Activated naive CD8-positive, alpha-beta T cell treated with anti-CD3 and anti-CD28 coated beads, Interleukin-2, amount 50 U/mL, for 16 hours (primary cell): ENCODE results near the gene ZNF862.
"Not testable (repeated sequence)": the region's sequence is repeated elsewhere in the genome, so short reads cannot be mapped to it uniquely, and the experiment has no call there.

Source experiments
- DNase-seq: peaks from one replicate; pipeline ENCODE4 v3.0.0-alpha.2; 2020; ENCODE audit warnings: low read depth, low spot score

Gene ZNF862

GRCh38 chr7:149879766-149880637 is 41.8 kb downstream of the ZNF862 start:
- no peak for DNase-seq

GRCh38 chr7:149880638-149881311 is 42.6 kb downstream of the ZNF862 start:
- no peak for DNase-seq

- DNase-seq, result no peak
Observed at GRCh38 chr7:149881328-149882247, 43.4 kb downstream of the ZNF862 start.

- no peak for DNase-seq
Observed at GRCh38 chr7:149882248-149883047, 44.3 kb downstream of the ZNF862 start.

GRCh38 chr7:149883048-149883438 is 44.9 kb downstream of the ZNF862 start:
- no peak for DNase-seq

GRCh38 chr7:149883452-149883861 is 45.3 kb downstream of the ZNF862 start:
- DNase-seq, result peak; percentile 21

- DNase-seq, result no peak
Observed at GRCh38 chr7:149884016-149884415, 45.8 kb downstream of the ZNF862 start.

- no peak for DNase-seq
Observed at GRCh38 chr7:149884541-149884940, 46.4 kb downstream of the ZNF862 start.

GRCh38 chr7:149885191-149886017 is 47.2 kb downstream of the ZNF862 start:
- DNase-seq, result no peak

GRCh38 chr7:149886018-149886415 is 47.8 kb downstream of the ZNF862 start:
- no peak for DNase-seq

- no peak for DNase-seq
Observed at GRCh38 chr7:149887311-149887710, 49.1 kb downstream of the ZNF862 start.

- not testable (repeated sequence) for DNase-seq
Observed at GRCh38 chr7:149890715-149891114, 52.5 kb downstream of the ZNF862 start.

GRCh38 chr7:149894957-149895356 is 56.8 kb downstream of the ZNF862 start:
- not testable (repeated sequence) for DNase-seq

GRCh38 chr7:149907776-149908376 is 69.7 kb downstream of the ZNF862 start:
- not testable (repeated sequence) for DNase-seq

GRCh38 chr7:149910219-149910618 is 72.0 kb downstream of the ZNF862 start:
- DNase-seq, result not testable (repeated sequence)

GRCh38 chr7:149912126-149912525 is 74.0 kb downstream of the ZNF862 start:
- not testable (repeated sequence) for DNase-seq
